HEK293 (cell line): ENCODE results near the gene PSMG2.

Source experiments
- KLF9 ChIP-seq: fragments of 450-650 bp; formaldehyde crosslinking; IDR thresholded peaks from 2 replicates; pipeline ENCODE4 v1.5.1; 2016; ENCODE audit warnings: missing biosample characterization, missing genetic modification characterization, low read depth
- ZNF335 ChIP-seq: fragments of 450-650 bp; formaldehyde crosslinking; conservative IDR thresholded peaks from 2 replicates; pipeline ENCODE4 v1.5.1; 2016; ENCODE audit warnings: missing biosample characterization, missing genetic modification characterization
- TF ChIP-seq, protein P1 (sequence below): fragments of 450-650 bp; formaldehyde crosslinking; IDR thresholded peaks from 2 replicates; pipeline ENCODE4 v1.5.1; 2016; ENCODE audit warnings: missing biosample characterization, missing genetic modification characterization

- TF ChIP-seq KLF9 (tag by site-specific recombination) (no peak), ZNF335 (tag by site-specific recombination) (no peak; the same call in 1 of the 2 replicates)
- TF ChIP-seq, protein P1, sequence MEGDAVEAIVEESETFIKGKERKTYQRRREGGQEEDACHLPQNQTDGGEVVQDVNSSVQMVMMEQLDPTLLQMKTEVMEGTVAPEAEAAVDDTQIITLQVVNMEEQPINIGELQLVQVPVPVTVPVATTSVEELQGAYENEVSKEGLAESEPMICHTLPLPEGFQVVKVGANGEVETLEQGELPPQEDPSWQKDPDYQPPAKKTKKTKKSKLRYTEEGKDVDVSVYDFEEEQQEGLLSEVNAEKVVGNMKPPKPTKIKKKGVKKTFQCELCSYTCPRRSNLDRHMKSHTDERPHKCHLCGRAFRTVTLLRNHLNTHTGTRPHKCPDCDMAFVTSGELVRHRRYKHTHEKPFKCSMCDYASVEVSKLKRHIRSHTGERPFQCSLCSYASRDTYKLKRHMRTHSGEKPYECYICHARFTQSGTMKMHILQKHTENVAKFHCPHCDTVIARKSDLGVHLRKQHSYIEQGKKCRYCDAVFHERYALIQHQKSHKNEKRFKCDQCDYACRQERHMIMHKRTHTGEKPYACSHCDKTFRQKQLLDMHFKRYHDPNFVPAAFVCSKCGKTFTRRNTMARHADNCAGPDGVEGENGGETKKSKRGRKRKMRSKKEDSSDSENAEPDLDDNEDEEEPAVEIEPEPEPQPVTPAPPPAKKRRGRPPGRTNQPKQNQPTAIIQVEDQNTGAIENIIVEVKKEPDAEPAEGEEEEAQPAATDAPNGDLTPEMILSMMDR (tag by site-specific recombination), result no peak
These were observed 46.3 kb upstream of the PSMG2 start for GRCh38 chr18:12656605-12656937.
